ENCODE measurements around the gene CIZ1.

- TF ChIP-seq CTCF (IDR thresholded peaks at IDR 0.05; ENCODE audit: low read depth, low read length): no peak
- no peak for TF ChIP-seq POLR2A (IDR thresholded peaks at IDR 0.05; ENCODE audit: extremely low read depth, insufficient read length)
- no peak for TF ChIP-seq MAX (IDR thresholded peaks at IDR 0.05; ENCODE audit: low read depth, low read length)
- TF ChIP-seq MYC (IDR thresholded peaks at IDR 0.05; ENCODE audit: low read depth, low read length): no peak
These were observed 37.3 kb downstream of the CIZ1 start for GRCh38 chr9:128153947-128154695.

All from NB4 (cell line).